Thyroid gland (tissue), 4 donors: Measurements from ENCODE around the gene FARS2.

Source experiments
- POLR2A ChIP-seq, 2 donors: fragments of 450-650 bp; IDR thresholded peaks; one replicate each; pipeline ENCODE4 v1.6.1; 2017; ENCODE audit warnings: antibody characterized with exemption in 2 of 2, mild to moderate bottlenecking in 2 of 2, moderate library complexity in 1 of 2
- TF ChIP-seq, protein P1 (sequence below), 6 experiments: fragments of 200-600 bp in 3 of 6; fragments of 450-650 bp in 3 of 6; sonication (generic) in 3 of 6; IDR thresholded peaks; one replicate each; pipeline ENCODE4 v1.5.1; 2016 to 2019; ENCODE audit warnings: antibody characterized with exemption in 6 of 6, mild to moderate bottlenecking in 2 of 6, inconsistent platforms in 1 of 6, moderate library complexity in 1 of 6

DNA sequence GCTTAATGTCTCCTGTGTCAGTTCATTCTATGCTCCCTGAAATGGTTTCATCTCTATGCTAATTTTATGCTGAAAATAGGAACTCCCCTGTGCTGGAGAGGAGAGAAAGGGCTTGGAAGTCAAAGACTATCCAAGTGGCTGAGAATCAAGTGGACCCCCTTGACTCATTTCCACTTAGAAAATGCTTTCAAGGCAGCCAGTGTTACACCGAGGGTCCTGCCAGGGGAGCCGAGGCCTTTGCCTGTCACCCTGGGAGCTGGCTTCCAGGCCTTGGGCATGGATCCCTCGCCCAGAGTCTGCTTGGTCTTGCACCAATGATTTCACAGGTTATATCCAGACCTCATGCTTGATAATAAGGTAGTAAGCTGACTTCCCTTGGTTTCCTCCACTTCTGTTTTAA is 402.8 kb downstream of the FARS2 start:
- TF ChIP-seq POLR2A (IDR thresholded peaks at IDR 0.05): no peak
- TF ChIP-seq, protein P1, sequence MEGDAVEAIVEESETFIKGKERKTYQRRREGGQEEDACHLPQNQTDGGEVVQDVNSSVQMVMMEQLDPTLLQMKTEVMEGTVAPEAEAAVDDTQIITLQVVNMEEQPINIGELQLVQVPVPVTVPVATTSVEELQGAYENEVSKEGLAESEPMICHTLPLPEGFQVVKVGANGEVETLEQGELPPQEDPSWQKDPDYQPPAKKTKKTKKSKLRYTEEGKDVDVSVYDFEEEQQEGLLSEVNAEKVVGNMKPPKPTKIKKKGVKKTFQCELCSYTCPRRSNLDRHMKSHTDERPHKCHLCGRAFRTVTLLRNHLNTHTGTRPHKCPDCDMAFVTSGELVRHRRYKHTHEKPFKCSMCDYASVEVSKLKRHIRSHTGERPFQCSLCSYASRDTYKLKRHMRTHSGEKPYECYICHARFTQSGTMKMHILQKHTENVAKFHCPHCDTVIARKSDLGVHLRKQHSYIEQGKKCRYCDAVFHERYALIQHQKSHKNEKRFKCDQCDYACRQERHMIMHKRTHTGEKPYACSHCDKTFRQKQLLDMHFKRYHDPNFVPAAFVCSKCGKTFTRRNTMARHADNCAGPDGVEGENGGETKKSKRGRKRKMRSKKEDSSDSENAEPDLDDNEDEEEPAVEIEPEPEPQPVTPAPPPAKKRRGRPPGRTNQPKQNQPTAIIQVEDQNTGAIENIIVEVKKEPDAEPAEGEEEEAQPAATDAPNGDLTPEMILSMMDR (IDR thresholded peaks at IDR 0.05): no peak
